GM19193 (cell line): ENCODE data around the gene LYG1.
"Not testable (repeated sequence)": the region's sequence is repeated elsewhere in the genome, so short reads cannot be mapped to it uniquely, and the experiment has no call there.

Source experiments
- POLR2A ChIP-seq: IDR thresholded peaks from 4 replicates; pipeline ENCODE4 v1.6.1; 2011; ENCODE audit not compliant: insufficient read depth, insufficient read length; ENCODE audit errors: extremely low read depth

LYG1 gene

GRCh38 chr2:99301097-99301496 lies at the start of gene LYG1:
Gene LYG1, minus strand, starts transcription at chr2:99301197. Its CDS starts 5,527 bp downstream, at chr2:99295670.
- TF ChIP-seq POLR2A = not testable (repeated sequence)

GRCh38 chr2:99350194-99350593 lies 49.2 kb upstream of the LYG1 start:
- TF ChIP-seq POLR2A = no peak

- no peak for TF ChIP-seq POLR2A
Observed at GRCh38 chr2:99348173-99348572, 47.2 kb upstream of the LYG1 start.

- no peak for TF ChIP-seq POLR2A
Observed at GRCh38 chr2:99346218-99346617, 45.2 kb upstream of the LYG1 start.

- TF ChIP-seq POLR2A = no peak
Observed at GRCh38 chr2:99342536-99342935, 41.5 kb upstream of the LYG1 start.

- TF ChIP-seq POLR2A = no peak
Observed at GRCh38 chr2:99340669-99341236, 39.8 kb upstream of the LYG1 start.

GRCh38 chr2:99338029-99338585 lies 37.1 kb upstream of the LYG1 start:
- no peak for TF ChIP-seq POLR2A

- TF ChIP-seq POLR2A = peak; percentile 92
Observed at GRCh38 chr2:99337113-99338028, 36.4 kb upstream of the LYG1 start, which contains the start of gene EIF5B. Gene EIF5B, plus strand, starts transcription at chr2:99337389. Its CDS starts 166 bp downstream, at chr2:99337555.

GRCh38 chr2:99336804-99337112 lies 35.8 kb upstream of the LYG1 start:
- TF ChIP-seq POLR2A = no peak

- TF ChIP-seq POLR2A = peak; percentile 98
Observed at GRCh38 chr2:99335911-99336803, 35.2 kb upstream of the LYG1 start, which contains the start of gene TXNDC9. Gene TXNDC9, minus strand, starts transcription at chr2:99336333. Its CDS starts 3,123 bp downstream, at chr2:99333210.

- TF ChIP-seq POLR2A = no peak
Observed at GRCh38 chr2:99325384-99325783, 24.4 kb upstream of the LYG1 start.

- TF ChIP-seq POLR2A = no peak
Observed at GRCh38 chr2:99317161-99317872, 16.3 kb upstream of the LYG1 start.

GRCh38 chr2:99299580-99299979 lies 1.4 kb downstream of the LYG1 start:
- no peak for TF ChIP-seq POLR2A

GRCh38 chr2:99297994-99298393 lies 3.0 kb downstream of the LYG1 start:
- TF ChIP-seq POLR2A = no peak

- TF ChIP-seq POLR2A = no peak
Observed at GRCh38 chr2:99285526-99285925, 15.5 kb downstream of the LYG1 start.
